Endothelial cell of hepatic sinusoid (primary cell): ENCODE results near the gene BANP.
"Not testable (repeated sequence)": the region's sequence is repeated elsewhere in the genome, so short reads cannot be mapped to it uniquely, and the experiment has no call there.

Experiments used
- in situ Hi-C: cut with HindIII; loops from 2 replicates; pipeline ENCODE4 v1.10.0; 2017; ENCODE audit warnings: low sequenced_read_pairs

The BANP gene

DNA sequence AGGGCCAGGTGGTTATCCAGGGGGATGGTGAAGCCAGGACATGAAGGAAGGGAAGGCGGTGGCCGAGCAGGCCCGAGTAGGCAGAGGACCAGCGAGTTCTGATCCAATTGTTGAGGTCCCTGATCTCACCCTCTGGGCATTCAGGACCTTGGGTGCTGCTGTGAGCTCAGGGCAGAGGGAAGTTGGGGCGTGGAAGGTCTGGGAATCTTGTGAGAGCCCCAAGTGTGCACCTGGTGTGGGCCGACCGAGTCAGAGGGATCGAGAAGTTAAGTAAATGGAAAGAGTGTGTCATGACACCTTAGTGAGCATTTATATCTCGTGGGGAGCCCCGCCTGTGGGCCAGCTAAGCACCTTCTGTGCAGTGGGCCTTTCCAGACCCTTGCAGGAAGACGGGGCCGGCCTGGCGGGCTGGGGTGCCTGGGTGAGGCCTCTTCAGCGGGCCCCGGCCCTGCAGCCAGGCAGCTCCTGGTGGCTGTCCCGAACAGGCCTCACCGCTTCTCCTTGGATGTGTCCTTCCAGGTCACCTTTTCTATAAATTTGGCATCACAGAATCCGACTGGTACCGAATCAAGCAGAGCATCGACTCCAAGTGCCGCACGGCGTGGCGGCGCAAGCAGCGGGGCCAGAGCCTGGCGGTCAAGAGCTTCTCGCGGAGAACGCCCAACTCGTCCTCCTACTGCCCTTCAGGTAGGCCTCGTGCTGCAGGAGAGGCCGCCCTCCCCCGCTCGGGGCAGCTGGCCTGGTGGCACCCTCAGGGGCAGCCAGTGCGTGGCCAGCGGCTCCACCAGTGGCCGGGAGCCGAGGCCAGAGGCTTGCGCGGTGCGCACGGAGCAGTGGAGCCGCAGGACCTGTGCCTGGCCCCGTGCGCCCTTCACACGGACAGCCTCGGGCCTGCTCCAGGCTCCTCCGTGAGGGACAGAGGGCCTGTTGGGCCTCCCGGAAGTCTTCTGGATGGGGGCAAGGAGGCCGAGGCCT lies 76.0 kb downstream of the BANP start:
- in situ Hi-C loops: no loop called here

DNA sequence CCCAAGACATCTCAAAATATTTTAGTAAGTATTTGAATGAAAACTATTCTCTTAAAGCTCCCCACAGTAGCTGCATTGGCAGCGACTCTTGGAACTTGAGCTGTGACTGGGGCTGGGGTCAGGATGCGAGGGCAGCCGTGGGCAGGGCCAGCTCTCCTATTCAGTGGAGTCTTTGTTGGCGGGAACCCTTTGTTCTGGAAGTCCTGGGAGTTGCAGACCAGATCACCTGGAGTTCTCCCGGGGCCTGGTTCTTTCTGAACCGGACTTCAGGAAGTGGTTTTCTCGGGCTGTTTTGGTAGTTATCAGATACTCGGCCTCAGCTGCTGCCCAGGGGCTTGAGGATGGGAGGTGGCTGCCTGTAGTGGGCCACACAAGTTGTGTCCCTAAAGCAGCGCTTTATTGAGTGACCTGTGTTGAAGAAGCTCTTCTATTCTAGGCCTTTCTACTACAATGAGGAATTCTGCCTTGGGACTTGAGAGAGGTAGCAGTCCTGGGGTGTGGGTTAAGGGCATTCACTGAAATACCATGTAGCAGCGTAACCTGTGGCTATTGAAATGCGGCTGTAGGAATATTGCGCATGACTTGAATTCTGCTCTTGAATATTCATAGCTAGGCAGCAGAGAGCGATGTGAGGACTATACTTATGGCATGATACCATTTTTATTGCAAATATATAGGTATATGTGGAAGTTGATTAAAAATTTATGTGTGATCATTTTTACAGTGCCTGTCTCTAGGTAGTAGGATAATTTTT lies 77.1 kb downstream of the BANP start:
- in situ Hi-C loops: not testable (repeated sequence)

DNA sequence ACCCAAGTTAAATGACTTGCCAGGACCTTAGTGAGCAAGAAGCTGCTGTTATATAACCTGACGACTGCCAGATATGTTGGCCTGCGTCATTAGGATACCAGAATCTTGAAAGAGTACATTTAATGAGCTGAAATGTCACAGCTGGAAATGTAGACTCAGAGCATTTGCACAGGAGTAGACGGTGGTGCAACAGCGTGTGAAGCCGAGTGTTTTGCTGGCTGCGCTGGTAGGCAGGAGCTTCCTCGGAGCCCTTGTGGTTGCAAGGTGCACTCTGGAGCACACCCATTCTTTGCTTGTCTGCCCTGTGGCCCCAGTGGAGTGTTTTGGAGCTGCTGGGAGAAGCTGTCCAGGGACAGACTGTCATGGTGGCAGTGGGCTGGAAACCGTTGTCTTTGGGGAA lies 79.3 kb downstream of the BANP start:
- in situ Hi-C loops: no loop called here

DNA sequence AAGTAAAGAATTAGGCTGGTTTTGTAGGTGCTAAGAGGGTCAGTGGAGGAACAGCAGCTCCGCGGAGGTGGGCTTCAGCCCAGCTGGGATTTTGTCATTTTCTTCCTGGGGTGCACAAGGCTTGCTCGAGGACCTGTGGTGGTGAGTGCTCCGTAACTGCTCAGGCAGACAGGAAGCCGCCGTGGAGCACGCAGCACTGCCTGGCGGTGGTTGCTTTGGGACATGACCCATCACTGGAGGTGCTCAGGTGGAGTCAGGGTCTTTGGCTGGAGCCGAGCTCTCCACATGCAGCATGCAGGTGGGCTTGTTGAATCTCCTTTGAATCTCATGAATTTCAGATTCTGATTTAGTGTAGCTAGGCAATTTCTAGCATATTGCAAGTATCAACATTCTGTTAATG lies 79.7 kb downstream of the BANP start:
- in situ Hi-C loops: not testable (repeated sequence)

DNA sequence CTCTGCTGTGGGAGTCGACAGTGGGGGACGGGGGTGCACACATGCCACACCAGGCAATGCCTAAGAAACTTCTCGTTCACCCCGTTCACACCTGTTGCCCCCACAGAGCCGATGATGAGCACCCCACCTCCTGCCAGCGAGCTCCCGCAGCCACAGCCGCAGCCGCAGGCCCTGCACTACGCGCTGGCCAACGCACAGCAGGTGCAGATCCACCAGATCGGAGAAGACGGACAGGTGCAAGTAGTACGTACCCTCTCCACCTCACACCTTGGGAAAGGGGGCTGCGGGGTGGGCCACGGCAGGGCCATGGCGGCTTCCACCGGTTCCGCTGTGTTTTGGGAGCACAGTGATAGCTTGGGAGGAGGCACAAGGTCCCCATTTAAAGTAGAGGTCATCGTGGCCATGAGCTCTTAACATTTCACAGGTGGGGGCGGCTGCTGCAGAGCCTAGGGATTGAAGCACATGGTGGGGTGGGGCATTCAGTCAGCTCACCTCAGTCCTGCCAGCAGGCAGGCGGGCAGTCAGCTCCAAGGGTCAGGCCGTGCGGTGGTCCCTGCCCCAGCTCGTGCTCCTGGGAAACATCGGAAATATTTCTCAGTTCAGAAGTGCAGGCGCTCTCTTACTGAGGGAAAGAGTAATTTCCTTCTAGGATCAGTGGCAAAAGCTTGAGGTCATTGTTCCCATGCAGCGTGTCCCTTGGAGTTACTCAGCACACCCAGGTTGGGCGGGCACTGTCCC lies 81.9 kb downstream of the BANP start:
- in situ Hi-C loops: not testable (repeated sequence)

DNA sequence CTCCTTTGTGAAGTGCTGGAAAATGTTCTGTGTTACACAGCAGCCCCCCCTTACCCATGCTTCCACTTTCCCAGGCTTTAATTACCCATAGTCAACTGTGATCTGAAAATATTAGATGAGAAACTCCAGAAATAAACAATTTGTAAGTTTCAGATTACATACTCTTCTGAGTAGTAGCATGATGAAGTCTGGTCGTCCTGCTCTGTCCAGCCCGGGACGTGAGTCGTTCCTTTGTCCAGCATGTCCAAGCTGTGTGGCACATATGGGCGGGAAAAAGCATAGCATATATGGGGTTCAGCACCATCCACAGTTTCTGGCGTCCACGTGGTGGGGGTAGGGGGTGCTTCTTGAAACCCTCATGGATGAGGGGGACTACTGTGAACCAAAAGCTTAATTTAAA lies 83.5 kb downstream of the BANP start:
- in situ Hi-C loops: no loop called here

DNA sequence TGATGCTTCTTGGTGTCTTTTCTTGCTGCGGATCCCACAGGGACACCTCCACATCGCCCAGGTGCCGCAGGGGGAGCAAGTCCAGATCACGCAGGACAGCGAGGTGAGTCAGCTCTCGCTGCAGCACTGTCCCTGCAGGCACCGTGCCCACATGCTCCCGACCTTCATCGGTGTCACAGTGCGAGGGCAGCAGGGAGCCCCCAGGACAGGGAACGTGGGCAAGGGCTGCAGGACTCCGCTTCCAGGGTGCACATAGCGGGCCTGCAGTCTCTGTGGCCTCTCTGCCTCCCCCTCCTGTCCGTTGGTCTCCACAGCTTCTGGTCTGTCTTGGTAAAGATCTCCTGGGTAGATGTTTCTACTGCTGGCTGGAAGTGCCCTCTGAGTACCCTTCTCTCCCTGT lies 84.1 kb downstream of the BANP start:
- in situ Hi-C loops: no loop called here

DNA sequence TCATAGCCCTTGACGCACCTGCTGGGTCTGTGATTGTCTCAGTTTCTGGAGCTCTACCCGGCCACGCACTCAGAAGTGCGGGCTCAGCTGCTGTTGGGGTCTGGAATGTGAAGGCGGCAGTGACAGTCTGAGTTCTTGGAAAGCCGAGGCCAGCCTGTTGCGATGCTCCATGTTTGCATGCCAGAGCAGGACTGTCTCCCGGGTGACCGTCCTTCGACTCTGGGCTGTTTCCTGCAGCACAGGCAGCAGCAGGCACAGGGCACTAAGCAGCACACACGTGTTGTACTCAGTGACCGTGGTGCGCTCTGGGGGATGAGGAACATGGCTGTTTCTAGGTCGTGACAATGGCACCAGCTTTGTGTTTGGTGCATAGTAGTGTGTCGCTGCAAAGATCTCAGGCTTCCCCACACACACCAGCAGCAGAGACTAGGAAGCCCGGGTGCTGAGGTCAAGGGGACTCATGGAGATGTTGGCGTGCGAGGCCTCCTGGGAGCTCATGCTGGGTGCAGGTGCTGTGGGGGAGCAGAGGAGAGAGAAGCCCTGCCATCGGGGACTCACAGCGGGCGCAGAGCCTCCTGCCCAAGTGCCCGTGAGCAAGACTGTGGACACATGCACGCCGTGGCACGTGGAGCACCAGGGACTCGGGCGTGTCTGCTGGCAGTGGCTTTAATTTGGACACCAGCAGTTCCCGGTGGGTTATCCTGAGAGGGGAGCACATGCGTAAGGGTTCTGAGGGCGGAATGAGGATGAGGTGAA lies 84.8 kb downstream of the BANP start:
- in situ Hi-C loops: not testable (repeated sequence)

DNA sequence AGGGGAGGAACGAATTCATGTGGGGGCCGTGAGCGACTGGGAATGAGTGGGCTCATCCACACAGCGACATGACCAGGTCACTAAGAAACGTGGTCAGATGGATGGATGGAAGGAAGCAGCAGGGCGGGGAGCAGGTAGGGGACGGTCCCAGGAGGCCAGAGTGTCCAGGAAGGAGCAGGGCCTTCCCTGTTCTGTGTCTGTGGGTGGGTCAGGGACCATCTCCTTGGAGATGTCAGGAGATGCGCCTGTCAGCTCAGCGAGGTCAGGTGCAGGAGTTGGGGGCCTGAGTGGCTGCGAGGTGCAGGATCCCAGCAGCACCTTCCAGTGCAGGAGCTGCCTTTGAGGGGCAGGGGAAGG lies 85.4 kb downstream of the BANP start:
- in situ Hi-C loops: not testable (repeated sequence)

DNA sequence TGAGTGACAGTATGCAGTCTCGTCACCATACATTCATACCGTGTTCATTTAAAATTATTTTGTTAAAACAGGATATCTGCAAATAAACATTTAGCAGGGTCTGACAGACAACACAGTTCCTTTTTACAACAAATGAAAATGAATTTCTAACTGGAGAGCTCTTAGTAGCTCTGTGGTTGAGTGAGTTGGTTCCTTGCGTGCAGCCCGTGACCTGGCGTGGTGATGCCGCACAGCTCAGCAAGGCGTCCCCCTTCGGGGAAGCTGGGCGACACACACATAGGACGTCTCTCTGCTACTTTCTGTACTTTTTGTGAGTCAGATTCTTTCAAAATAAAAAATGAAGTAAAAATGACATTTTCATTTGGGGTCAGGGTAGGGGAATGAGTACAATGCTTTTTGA lies 86.1 kb downstream of the BANP start:
- in situ Hi-C loops: not testable (repeated sequence)

DNA sequence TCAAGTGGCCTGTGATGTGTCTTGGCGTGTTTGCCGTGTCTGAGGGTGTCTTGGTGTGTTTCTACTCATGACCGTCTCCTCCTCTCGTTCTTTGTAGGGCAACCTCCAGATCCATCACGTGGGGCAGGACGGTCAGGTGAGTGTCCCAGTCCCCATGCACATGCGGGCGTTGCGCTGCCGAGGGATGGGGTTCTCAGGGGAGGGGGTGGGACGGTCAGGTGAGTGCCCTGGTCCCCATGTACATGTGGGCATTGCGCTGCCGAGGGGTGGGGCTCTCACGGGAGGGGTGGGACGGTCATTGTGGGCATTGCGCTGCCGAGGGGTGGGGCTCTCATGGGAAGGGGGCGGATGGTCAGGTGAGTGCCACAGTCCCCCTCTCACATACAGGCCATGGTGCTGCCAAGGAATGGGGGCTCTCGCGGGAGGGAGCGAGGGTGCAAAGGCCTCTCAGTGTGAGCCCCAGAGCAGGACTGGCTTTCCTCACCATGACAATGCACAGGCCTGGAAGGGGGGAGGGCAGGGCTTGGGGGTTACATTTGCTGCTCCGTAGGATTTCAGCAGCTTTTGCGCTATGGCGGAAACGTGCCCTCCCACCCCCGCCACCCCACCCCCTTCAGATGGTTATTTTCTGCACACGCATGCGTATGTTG lies 86.8 kb downstream of the BANP start:
- in situ Hi-C loops: not testable (repeated sequence)

DNA sequence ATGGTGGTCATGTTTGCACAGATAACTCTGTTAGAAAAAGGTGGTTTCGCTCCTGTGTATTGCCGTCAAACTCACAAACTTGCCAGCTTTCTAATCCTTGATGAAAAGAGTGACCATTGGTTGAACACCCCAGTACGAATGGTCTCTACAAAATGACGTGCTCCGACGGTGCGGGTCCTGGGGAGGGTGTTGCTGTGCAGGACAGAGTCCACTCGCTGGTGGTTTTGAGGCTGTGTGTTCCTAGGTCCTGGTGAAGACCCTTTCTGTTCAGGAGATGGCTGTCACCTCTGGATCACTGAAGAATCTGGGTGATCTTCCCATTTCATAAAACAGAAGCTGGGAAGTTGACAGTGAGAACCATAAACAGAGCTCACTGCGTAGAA lies 87.3 kb downstream of the BANP start:
- in situ Hi-C loops: not testable (repeated sequence)

DNA sequence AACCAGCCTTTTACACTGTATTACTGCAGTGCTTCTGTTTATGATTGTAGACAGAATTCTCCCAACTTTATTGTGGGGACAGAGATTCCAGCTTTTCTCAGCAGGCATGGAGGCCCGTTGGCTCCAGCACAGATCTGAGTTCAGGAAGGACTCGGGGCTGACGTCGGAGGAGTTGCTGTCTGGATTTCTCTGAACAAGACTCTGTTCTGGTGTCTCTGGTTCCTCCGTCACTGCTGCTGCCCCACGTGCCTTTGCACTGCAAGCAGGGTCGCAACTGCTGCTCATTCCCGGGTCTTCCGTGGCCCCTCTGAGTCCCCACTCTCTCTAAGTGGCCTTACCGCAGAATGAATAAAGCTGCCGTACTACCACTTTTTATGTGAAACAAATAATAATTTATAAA lies 88.4 kb downstream of the BANP start:
- in situ Hi-C loops: no loop called here

DNA sequence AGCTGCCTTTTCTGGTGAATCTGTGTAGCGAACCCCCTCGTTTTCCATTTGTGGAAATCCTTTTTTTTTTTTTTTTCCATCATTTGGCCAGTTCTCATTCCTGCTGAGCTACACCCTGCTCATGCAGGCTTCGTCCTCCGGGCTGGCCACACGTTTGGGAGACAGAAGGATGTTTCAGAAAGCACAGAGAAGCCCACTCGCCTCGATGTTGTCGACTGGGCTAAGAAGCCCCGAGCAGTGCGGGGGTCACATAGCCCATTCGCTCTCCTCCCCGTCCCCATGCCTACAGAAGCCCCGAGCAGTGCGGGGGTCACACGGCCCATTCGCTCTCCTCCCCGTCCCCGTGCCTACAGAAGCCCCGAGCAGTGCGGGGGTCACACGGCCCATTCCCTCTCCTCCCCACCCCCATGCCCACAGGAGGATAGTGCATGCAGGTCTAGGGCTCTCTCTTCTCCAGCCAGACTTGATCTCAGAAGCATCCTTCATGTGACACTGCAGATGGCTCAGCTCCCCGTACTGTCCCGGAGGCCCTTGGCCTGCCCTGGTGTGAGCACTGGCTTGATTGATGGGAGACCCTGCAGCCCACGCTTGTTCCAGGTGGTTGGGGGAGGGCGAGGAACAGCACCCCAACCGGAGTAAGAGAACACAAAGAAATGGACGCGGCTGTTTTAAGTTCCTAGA lies 89.1 kb downstream of the BANP start:
- in situ Hi-C loops: not testable (repeated sequence)

DNA sequence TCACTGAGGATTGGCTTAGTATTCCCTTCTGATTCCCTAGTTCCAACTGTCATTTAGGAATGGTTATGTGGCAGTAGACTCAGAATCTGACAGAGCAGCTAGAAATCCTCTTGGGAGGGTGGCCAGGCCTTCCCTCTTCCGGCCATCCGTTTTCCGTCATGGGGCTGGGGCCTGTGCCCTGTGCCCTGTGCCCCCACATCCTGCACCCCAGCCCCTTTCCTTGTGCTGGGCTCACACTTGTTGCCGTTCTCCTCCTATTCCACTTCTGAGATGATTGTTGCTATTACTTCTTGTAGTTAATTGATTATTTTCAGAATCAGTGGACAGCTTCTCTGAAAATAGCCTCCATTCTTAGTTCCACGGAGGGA lies 89.6 kb downstream of the BANP start:
- in situ Hi-C loops: not testable (repeated sequence)

DNA sequence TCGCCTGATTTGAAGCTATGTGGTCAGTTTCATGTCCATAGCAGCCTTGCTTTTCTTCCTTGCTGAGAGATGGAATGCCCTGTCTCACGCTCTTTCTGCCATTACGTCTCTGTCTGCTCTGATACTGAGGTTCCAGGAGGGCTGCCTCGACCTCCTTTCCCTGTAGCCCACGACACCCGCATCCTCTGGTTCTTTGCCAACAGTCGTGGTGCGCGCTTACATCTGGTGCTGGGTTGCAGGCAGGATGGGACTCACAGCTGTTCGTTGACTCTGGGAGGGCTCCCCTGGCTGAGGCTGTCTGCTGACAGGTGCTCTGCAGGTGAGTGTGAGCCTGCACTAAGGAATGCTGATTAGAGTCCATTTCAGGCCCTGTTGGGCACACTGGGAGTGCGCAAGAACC lies 90.3 kb downstream of the BANP start:
- in situ Hi-C loops: not testable (repeated sequence)

DNA sequence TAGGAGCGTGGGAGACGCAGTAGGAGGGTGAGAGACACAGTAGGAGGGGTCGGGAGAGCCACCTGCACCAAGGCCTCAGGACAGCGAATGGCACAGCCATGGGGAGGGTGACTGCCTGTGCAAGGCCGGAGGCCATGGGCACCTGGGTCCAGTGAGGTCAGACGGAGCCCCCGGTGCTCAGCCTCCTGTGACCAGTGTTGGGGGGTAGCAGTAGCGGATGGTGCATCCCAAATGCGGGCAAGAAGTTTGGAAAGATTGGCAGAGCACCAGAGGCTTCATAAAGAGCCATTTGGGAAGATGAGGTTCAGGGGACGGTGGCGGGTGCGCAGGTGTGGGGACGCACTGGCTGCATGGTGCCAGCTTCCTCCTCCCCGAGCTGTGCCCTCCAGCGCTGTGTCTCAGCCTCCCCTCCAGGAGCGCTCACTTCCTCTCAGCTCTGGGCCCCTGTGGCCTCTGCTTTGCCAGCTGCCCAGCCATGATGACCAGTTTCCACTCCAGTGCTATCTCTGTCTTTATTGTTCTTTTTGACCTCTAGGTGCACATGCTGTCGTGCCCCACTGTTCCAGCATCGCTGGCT lies 90.8 kb downstream of the BANP start:
- in situ Hi-C loops: not testable (repeated sequence)

DNA sequence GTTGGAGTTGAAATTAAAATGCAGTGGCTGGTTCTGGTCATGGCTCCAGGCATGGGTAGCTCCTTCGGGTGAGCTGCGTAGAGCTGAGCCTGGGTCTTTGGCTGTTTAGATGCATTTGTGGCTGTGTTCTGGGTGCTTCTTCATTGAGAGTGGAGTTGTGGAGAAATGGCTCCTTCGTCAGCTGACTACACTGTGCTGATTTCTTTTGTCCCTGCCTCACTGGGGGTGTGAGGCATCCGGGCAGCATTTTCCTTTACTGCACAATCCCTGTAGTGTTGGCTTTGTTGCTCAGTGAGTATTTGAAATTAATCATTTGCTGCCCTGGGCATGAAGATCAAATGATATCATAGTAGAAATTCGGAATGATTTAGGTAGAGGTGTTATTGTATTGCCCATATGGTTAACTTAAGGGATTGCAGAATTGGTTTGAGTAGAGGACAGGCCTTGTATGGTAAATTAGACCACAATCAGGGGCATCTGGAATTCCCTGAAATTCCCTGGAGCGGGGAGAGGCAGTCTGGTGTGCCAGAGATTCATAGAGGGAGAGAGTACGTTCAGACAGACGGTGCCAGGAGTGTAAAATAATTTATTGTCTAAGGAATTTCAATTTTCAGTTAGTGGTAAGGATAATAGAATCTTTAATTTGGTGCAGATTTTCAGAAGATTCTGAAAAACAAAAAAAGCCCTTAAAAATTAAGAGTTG lies 92.1 kb downstream of the BANP start:
- in situ Hi-C loops: not testable (repeated sequence)

DNA sequence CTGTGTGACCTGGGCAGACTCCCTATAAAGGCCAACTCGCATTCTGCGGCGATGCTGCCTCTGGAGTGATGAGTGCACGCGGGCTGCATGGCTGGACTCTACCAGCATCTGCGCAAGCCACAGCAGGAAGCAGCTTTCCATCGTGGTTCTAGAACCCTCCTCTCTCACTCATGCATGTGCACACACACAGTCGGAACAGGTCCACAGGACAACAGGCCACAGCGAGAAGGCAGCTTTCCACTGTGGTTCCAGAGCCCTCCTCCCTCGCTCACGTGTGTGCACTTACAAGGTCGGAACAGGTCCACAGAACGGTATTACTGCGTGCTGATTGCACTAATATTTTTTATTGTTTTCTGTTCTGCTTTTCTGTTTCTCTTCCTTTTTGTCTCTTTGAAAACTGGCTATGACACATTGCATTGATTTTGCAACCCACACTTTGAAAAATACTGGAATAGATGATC lies 92.9 kb downstream of the BANP start:
- in situ Hi-C loops: not testable (repeated sequence)
